Medulla oblongata (tissue), 1 donor: ENCODE data around the gene LGALS12.
"Not testable (repeated sequence)": the region's sequence is repeated elsewhere in the genome, so short reads cannot be mapped to it uniquely, and the experiment has no call there.

ENCODE experiments used
- DNase-seq: peaks from one replicate; pipeline ENCODE4 v3.0.0-alpha.2; 2015; ENCODE audit errors: extremely low spot score

Gene LGALS12

DNA sequence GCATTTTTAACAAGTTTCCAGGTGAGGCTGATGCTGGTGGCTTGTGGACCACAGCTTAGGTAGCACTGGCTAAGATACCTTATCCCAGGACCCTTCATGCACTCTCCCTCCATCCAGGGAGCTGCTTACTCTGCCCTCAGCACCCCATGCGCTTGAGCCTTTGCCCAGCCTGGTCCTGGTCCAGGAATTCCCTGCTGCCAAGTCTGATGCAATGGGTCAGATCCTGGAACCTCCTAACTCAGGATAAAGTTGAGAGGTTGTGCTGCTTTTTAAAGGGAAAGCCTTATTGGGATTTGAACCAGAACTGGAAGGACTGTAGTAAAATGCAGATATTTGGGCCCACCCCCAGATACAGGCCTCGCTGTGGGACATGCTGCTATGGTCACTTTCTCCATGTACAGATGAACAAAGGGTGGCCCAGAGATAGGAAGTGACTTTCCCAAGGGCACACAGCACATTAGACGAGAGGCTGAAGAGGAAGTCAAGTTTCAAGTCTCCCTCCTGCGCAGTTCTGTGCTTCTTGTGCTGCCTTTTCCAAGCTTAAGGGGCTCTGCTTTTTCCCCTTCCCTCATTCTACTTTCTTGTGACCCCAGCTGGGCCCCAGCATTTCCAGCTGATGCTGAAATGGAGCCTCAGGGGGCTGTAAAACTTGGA is 824 bp upstream of the LGALS12 start:
- peak; percentile 65 for DNase-seq

DNA sequence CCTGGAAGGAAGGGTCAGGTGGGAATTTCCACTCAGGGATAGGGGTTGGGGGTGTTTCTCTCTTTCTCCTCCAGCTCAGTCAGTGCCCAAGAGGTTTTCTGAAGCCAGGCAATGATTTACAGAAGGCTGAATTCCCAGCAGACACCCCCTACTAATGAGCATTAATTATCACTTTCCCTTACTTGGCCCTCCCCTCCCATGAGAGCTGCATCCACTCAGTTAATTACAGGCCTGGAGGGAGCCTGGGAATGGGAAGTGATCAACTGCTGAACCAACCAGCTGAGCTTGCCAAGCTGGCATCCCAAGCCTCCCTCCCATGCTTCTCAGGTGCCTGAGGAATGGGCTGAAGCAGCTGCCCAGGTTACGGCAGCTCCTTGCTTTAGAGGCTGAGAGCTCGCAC is 992 bp downstream of the LGALS12 start:
- no peak for DNase-seq

DNA sequence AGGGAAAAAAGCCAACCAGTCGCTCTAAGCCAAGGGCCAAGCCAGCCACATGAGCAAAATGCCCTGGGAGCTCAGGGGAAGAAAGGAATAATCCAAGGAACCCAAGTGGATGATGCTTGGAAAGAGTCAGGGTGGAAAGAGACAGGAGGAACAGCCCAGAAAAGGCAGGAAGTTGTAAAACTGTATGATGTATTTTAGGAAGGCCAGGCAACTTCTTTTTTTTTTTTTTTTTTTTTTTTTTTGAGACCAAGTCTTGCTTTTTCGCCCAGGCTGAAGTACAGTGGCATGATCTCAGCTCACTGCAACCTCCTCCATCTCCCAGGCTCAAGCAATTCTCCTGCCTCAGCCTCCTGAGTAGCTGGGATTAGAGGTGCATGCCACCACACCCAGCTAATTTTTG is 1.6 kb downstream of the LGALS12 start:
- DNase-seq, result no peak

DNA sequence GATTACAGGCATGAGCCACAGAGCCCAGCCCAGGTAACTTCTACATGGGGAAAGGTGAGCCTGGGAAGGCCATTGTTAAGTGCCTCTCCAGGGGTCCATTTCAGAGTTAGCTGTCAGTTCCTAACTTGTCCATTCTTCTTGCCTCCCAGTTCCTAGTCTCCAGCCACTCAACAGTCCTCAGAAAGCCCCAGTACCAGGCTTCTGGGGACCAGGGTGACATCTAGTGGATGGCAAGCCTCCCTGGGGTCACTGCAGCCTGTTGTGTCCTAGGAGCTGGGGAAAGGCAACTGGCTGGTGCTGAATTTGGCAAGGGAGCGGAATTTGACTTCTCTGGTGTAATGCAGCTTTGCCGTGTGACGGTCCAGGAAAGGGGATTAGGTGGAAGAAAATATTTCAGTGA is 2.1 kb downstream of the LGALS12 start:
- peak; percentile 95 for DNase-seq

DNA sequence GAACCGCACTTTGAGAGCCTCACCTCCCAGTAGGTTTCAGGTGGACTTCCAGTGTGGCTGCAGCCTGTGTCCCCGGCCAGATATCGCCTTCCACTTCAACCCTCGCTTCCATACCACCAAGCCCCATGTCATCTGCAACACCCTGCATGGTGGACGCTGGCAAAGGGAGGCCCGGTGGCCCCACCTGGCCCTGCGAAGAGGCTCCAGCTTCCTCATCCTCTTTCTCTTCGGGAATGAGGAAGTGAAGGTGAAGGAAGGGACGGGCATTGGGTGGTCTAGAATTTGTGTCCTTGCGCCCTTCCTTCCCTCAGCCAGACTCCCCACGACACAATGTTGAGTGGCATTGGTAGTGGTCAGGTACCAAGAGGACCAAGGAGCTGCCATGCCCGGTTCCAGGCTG is 2.9 kb downstream of the LGALS12 start:
- no peak for DNase-seq

DNA sequence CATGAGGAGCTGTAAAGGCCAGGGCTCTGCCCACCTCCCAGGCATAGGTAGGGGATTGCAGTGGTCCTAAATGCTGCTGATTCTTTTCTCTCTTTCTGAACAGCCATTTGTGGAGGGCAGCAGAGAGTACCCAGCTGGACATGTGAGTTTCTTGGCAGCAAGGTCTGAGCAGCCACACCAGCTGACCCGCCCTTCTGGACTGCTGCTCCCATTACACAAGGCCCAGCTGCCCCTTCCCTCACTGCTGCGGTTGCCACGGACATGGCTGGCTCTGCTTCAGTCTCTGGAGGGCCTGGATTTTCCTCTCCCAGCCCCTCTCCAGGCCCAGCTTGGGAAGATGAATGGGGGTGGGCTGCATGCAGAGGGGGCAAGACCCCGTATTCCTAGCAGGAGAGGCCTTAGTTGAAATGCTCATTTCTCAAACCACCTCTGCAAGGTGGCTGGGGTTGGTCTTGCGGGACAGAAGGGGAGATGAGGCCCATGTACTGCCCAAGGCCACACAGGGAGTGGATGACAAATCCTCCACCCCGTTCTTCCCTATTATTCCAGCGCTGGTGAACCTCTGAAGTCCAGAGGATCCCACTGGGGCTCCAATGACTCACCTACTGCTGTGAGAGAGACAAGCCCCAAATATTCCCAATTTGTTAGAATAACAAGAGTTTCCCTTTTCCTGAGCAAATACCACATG is 4.6 kb downstream of the LGALS12 start:
- DNase-seq, result peak; percentile 96

DNA sequence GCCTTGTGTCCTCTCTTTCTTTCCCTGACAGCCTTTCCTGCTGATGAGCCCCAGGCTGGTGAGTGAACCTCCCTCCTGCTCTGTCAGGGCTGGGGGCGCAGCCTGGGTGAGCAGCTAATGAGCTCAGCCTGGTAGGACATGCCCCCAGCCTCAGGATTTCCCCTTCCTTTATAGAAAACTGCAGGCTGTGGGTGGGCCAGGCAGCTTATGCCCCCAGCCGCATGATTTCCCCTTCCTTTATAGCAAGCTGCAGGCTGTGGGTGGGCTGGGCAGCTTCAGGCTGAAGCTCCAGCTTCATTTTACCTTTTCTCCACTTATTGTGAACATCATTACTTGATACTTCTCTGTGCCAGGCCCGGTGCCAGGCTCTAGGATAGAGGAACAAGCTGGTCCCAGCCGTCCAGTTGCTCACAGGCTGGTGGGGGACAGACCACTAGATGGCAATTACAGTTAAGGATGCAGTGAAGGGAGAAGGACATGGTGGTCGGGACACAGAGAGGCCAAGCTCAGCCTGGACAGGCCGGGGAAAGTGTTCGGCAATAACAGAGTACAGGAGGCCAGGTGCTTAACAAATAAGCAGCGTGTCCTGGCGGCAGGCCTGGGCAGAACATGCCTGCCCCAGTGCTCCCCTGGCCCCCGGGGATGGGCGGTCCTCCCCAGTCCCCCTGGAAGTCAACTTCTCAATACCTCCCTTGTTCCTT is 5.3 kb downstream of the LGALS12 start:
- peak; percentile 47 for DNase-seq

DNA sequence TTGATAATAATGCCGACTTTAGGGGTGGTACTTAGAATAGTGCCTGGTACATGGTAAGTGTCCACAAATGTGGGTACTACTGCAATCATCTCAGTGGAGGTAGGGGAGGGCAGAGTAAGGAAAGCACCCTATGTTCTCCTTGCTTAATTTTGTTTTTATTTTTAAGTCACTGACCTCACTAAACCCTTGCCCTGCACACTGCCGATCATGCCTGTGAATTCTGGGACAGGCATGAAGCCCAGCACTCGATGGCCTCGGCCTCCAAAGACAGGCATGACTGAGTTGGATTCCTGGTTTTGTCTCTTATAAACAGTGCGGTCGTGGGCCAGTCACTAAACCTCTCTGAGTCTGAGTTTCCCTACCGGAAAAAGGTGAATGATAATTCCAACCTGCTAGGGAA is 6.9 kb downstream of the LGALS12 start:
- DNase-seq, result no peak

DNA sequence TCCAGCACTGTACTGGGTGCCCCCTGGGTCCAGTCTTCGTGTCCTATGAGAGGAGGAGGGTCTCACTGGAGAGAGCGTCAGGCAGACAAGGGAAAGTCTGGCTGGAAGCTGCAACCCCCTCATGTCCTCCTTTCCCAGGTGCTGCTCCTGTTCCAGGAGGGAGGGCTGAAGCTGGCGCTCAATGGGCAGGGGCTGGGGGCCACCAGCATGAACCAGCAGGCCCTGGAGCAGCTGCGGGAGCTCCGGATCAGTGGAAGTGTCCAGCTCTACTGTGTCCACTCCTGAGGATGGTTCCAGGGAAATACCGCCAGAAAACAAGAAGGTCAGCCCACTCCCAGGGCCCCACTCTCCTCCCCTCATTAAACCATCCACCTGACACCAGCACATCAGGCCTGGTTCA is 10.2 kb downstream of the LGALS12 start:
- DNase-seq, result no peak

DNA sequence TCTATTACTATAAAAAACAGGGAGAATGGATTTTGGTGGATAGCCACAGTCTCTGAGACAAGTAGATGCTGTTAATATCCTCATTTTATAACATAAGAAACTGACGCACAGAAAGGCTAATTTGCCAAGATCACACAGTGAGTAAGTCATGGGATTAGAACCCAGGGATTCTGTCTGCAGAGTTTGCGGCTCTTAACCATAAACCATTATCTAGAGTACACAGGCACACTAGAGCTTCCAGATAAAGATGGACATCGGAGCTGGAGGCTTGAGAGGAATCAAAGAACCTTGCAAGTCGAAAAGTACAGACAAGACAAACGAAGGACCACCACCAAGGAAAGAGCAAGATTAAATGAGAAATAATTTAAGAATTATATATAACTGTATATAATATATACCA is 11.3 kb downstream of the LGALS12 start:
- no peak for DNase-seq

DNA sequence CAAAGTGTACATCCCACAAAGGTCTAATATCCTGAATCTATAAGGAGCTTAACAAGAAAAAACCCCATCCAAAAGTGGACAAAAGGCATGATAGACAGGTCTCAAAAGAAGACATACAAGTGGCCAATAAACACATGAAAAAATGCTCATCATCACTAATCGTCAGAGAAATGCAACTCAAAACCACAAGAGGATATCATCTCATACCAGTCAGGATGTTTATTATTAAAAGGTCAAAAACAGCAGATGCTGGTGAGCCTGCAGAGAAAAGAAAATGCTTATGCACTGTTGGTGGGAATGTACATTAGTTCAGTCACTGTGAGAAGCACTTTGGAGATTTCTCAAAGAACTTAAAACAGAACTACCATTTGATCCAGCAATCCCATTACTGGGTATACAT is 12.7 kb downstream of the LGALS12 start:
- DNase-seq, result no peak

DNA sequence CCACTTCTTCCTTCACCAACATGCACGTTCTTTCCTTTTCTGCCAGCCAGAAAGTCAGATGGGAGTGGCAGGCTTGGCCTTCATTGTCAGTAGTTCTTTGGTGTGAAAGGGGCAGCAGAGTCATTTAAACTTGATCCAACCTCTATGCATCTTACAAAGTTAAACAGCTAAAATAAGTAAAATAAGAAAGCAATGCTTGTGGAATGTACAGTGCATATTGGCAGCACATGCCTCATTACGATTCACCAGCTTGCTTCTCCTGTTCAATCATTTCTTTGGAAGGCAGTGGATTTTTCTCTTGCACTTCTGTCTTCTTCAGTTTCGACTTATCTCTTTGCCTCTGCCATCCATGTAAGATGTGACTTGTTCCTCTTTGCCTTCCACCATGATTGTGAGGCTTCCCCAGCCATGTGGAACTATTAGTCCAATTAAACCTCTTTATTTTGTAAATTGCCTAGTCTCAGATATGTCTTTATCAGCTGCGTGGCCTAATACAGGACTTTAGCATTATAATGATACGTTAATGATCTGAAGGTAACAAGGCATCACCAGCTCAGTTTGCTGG is 14.8 kb downstream of the LGALS12 start:
- no peak for DNase-seq

DNA sequence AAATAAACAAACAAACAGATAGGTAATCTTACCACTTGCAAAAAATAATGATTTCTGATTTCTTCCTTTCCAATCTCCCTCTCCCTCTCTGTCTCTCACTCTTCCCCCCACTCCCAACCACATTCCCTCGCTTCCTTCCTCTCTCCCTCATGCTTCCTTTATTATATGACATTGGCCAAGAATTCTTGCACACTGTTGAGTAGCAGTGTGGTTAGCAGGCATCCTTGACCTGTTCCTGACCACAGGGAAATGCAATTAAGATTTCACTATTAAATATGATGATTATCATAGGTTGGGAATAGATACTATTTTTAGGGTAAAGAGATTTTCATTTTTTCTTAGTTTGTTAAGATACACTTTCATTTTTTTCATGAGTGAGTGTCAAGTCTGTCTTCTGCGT is 16.0 kb downstream of the LGALS12 start:
- no peak for DNase-seq

DNA sequence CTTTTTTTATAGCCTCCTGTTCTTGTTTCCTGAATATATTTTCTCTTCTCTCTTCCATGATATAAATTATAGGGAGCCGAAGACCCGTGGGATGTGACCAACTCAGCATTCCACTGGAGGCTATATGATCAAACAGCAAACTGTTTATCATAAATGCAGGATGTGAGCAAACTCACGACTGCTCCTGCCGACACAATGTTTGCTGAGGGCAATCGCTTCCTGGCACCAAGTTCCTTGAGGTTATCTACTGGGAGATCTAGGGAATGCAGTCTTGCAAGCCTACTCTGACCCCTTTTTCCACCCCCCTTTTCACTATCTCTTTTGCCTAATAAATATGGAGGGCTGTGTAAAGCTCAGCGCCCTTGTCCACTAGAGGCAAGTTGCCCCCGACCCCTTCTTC is 17.3 kb downstream of the LGALS12 start:
- no peak for DNase-seq

DNA sequence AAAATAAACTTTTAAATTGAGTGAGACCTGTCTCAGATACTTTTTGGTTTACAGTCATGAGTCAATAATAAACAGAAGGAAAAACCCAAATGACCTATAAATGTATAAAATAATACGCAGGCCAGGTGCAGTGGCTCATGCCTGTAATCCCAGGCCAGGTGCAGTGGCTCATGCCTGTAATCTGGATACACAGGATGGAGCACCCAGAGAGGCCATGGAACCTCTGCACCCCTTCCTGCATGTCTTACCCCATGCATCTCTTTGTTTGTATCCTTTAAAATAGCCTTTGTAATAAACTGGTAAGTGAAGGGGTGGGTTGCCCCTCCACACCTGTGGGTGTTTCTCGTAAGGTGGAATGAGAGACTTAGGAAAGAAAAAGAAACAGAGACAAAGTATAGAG is 21.8 kb downstream of the LGALS12 start:
- DNase-seq, result no peak

DNA sequence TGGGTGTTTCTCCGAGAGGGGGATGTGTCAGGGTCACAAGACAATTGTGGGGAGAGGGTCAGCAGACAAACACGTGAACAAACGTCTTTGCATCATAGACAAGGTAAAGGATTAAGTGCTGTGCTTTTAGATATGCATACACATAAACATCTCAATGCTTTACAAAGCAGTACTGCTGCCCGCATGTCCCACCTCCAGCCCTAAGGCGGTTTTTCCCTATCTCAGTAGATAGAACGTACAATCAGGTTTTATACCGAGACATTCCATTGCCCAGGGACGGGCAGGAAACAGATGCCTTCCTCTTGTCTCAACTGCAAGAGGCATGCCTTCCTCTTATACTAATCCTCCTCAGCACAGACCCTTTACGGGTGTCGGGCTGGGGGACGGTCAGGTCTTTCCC is 22.3 kb downstream of the LGALS12 start:
- DNase-seq, result not testable (repeated sequence)

DNA sequence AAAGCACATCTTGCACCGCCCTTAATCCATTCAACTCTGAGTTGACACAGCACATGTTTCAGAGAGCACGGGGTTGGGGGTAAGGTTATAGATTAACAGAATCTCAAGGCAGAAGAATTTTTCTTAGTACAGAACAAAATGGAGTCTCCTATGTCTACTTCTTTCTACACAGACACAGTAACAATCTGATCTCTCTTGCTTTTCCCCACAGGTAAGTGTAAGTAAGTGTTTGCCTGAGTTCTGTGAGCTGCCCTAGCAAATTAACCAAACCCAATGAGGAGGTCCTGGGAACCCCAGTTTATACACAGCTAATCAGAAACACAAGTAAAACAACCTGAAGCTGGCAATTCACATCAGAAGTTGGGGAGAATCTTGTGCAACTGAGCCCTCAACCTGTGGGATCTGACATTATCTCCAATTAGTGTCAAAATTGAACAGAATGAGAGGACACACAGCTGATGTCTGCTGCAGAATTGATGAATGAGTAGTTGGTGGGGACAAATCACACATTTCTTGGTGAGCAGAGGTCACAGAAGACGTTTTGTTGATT is 22.9 kb downstream of the LGALS12 start:
- not testable (repeated sequence) for DNase-seq

DNA sequence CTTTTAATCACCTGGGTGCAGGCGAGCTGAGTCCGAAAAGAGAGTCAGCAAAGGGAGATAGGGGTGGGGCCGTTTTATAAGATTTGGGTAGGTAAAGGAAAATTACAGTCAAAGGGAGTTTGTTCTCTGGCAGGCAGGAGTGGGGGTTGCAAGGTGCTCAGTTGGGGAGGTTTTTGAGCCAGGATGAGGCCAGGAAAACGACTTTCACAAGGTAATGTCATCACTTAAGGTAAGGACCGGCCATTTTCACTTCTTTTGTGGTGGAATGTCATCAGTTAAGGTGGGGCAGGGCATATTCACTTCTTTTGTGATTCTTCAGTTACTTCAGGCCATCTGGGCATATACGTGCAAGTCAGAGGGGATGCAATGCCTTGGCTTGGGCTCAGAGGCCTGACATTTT is 23.5 kb downstream of the LGALS12 start:
- not testable (repeated sequence) for DNase-seq

DNA sequence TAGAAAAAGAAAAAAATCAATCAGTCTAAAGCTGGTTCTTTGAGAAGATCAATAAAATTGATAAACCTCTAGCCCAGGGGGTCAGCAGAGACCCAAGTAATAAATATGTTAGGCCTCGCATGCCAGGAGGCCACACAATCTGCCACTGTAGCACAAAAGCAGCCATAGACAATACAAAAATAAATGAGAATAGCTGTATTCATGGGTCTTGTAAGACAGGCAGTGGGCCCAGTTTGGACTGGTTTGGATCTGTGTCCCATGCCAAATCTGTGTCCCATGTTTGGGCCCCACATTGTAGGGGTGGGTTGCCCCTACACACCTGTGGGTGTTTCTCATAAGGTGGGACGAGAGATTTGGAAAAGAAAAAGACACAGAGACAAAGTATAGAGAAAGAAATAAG is 24.1 kb downstream of the LGALS12 start:
- DNase-seq, result peak; percentile 82

DNA sequence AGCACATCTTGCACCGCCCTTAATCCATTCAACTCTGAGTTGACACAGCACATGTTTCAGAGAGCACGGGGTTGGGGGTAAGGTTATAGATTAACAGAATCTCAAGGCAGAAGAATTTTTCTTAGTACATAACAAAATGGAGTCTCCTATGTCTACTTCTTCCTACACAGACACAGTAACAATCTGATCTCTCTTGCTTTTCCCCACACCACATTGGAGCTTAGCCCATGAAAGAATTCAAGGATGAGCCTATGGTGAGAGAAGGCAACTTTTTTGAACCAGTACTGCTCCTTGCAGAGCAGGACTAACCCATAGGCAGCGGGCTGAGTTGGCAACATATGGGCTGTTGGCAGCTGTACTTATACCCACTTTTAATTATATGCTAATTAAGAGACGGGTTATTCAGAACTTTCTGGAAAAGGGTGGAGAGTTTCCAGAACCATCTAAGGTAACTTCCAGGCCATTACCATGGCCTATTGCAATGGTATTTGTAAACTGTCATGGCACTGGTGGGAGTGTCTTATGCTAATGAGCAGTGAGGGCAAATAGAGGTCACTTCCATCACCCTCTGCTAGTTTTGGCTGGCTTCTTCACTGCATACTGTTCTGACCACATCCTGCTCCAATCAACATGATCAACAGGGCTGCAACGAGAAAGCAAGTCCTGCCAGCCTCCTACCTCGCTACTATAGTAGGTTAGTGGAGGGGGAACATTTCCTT is 25.3 kb downstream of the LGALS12 start:
- not testable (repeated sequence) for DNase-seq

DNA sequence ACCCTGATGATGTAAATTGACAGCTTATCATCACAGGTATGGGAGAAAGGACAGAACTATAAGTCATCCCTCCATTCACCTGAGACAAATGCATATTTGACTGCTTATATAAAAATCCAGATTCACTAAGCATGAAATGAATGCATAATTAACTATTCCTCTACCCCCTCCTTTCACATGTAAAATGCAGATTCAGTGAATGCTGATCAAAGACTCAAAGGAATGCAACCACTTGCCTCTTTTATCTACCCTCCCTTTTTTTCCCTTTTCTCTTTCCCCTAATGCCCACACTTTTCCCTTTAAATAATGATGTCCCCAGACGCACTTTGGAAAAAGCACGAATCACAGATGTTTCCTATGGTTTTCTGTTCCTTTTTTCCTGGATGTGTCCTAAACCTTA is 26.2 kb downstream of the LGALS12 start:
- DNase-seq, result no peak
